Neural progenitor cell (in vitro differentiated cells): ENCODE results near the gene ACP5. TPM values are rescaled to one million over a fixed set of nuclear protein-coding genes. Genes with fewer than 3 reads are reported as not detected.

Experiments
- DNase-seq: peaks from one replicate; pipeline ENCODE4 v3.0.0-alpha.2; 2016; ENCODE audit warnings: low spot score
- H2AFZ ChIP-seq: fragments of 200-600 bp; sonication (generic); replicated peaks from 2 replicates; pipeline ENCODE4 v1.6.1; 2016; ENCODE audit warnings: antibody characterized with exemption
- H3F3A ChIP-seq: fragments of 200-600 bp; sonication (generic); 2 replicates; pipeline ENCODE4 v1.6.1; 2016; ENCODE audit warnings: antibody characterized with exemption, low read depth
- H3K27ac ChIP-seq: fragments of 200-600 bp; sonication (generic); 2 replicates; pipeline ENCODE4 v1.5.1; 2016; ENCODE audit warnings: mild to moderate bottlenecking
- H3K27me3 ChIP-seq: fragments of 200-600 bp; sonication (generic); 2 replicates; pipeline ENCODE4 v1.6.1; 2016; ENCODE audit warnings: mild to moderate bottlenecking, moderate library complexity
- H3K36me3 ChIP-seq: fragments of 200-600 bp; sonication (generic); 2 replicates; pipeline ENCODE4 v1.5.1; 2016
- H3K4me1 ChIP-seq: fragments of 200-600 bp; sonication (generic); 2 replicates; pipeline ENCODE4 v1.6.1; 2016; ENCODE audit warnings: mixed run types
- H3K4me2 ChIP-seq: fragments of 200-600 bp; sonication (generic); 2 replicates; pipeline ENCODE4 v1.6.1; 2016
- H3K4me3 ChIP-seq: fragments of 200-600 bp; sonication (generic); 2 replicates; pipeline ENCODE4 v1.5.1; 2016
- H3K79me2 ChIP-seq: fragments of 200-600 bp; sonication (generic); 2 replicates; pipeline ENCODE4 v1.6.1; 2016; ENCODE audit warnings: low read depth
- H3K9ac ChIP-seq: fragments of 200-600 bp; sonication (generic); 2 replicates; pipeline ENCODE4 v1.6.1; 2016
- H3K9me3 ChIP-seq: fragments of 200-600 bp; sonication (generic); 2 replicates; pipeline ENCODE4 v1.5.1; 2016; ENCODE audit warnings: low read depth
- H4K20me1 ChIP-seq: fragments of 200-600 bp; sonication (generic); 2 replicates; pipeline ENCODE4 v1.6.1; 2016; ENCODE audit warnings: low read depth
- H3K27ac Mint-ChIP-seq: 3 replicates; pipeline ENCODE4 v1.8.0; 2021; ENCODE audit warnings: mixed read lengths
- H3K27me3 Mint-ChIP-seq: 2 replicates; pipeline ENCODE4 v1.8.0; 2022; ENCODE audit warnings: low read depth, mild to moderate bottlenecking, inconsistent platforms, moderate library complexity, mixed read lengths; ENCODE audit not compliant: insufficient read depth
- H3K36me3 Mint-ChIP-seq: 3 replicates; pipeline ENCODE4 v1.8.0; 2021; ENCODE audit warnings: mixed read lengths
- H3K4me1 Mint-ChIP-seq: 3 replicates; pipeline ENCODE4 v1.8.0; 2021; ENCODE audit warnings: mixed read lengths
- H3K4me3 Mint-ChIP-seq: 3 replicates; pipeline ENCODE4 v1.8.0; 2021; ENCODE audit warnings: mild to moderate bottlenecking, moderate library complexity, mixed read lengths
- H3K9me3 Mint-ChIP-seq: 3 replicates; pipeline ENCODE4 v1.8.0; 2020; ENCODE audit warnings: mixed read lengths
- CTCF ChIP-seq: fragments of 200-600 bp; sonication (generic); IDR thresholded peaks from 2 replicates; pipeline ENCODE4 v1.5.1; 2017; ENCODE audit warnings: antibody characterized with exemption, mild to moderate bottlenecking
- EZH2 ChIP-seq: fragments of 200-600 bp; sonication (generic); IDR thresholded peaks from 2 replicates; pipeline ENCODE4 v1.6.1; 2017; ENCODE audit warnings: antibody characterized with exemption, mild to moderate bottlenecking, moderate library complexity
- EZH2phosphoT487 ChIP-seq: fragments of 200-600 bp; sonication (generic); IDR thresholded peaks from 2 replicates; pipeline ENCODE4 v1.6.1; 2017; ENCODE audit warnings: antibody characterized with exemption
- total RNA-seq: library from RNA; depleted of rRNA; stranded (reverse); fragments of >200 nt; gene quantifications from 2 replicates; pipeline ENCODE4 v1.2.3, GENCODE V29; 2015; ENCODE audit warnings: low replicate concordance

The ACP5 gene
- total RNA-seq, 1 donor from 2014 or later = 0.11 TPM

- peaks cover 26% of the 10 kb centered on the region for H3K4me1 Mint-ChIP-seq
- DNase-seq = no peak
These were observed 20.6 kb downstream of the ACP5 start for GRCh38 chr19:11556634-11557420.

GRCh38 chr19:11555246-11555645 is 22.2 kb downstream of the ACP5 start:
- H3K4me3 Mint-ChIP-seq = peak overlapping the region; percentile 19

More at GRCh38 chr19:11556634-11557420, 20.6 kb downstream of the ACP5 start:
- Mint-ChIP-seq H3K27me3 (peaks cover 4% of the 10 kb centered on the region), H3K9me3 (no peaks in the 10 kb centered on the region), H3K27ac (no peak overlapping the region), H3K36me3 (peaks cover 11% of the 10 kb centered on the region), H3K4me3 (peak overlapping the region; percentile 70)
- no peak overlapping the region for H3K9ac ChIP-seq
- H3K4me3 ChIP-seq = no peak overlapping the region
- H3K27me3 ChIP-seq = no peaks in the 10 kb centered on the region
- no peak overlapping the region for H3K4me2 ChIP-seq
- peaks cover 22% of the 10 kb centered on the region for H4K20me1 ChIP-seq
- no peaks in the 10 kb centered on the region for H3K36me3 ChIP-seq
- peaks cover 5% of the 10 kb centered on the region for H3K4me1 ChIP-seq
- no peak overlapping the region for H3K27ac ChIP-seq
- TF ChIP-seq CTCF = no peak
- no peak for TF ChIP-seq EZH2
- no peak for TF ChIP-seq EZH2phosphoT487
- no peaks in the 10 kb centered on the region for H3K9me3 ChIP-seq
- peaks cover 4% of the 10 kb centered on the region for H3F3A ChIP-seq
- no peak overlapping the region for H2AFZ ChIP-seq
- H3K79me2 ChIP-seq = peaks cover 40% of the 10 kb centered on the region

GRCh38 chr19:11554160-11554559 is 23.3 kb downstream of the ACP5 start:
- H3K4me2 ChIP-seq = no peak overlapping the region
- no peaks in the 10 kb centered on the region for H3F3A ChIP-seq
- H3K79me2 ChIP-seq = peaks cover 40% of the 10 kb centered on the region
- Mint-ChIP-seq H3K4me3 (no peak overlapping the region), H3K27ac (no peak overlapping the region), H3K36me3 (peaks cover 11% of the 10 kb centered on the region), H3K4me1 (peaks cover 14% of the 10 kb centered on the region), H3K27me3 (peaks cover 4% of the 10 kb centered on the region), H3K9me3 (no peaks in the 10 kb centered on the region)
- no peak overlapping the region for H3K4me3 ChIP-seq
- no peaks in the 10 kb centered on the region for H3K36me3 ChIP-seq
- peaks cover 5% of the 10 kb centered on the region for H3K4me1 ChIP-seq
- H3K9ac ChIP-seq = no peak overlapping the region
- H4K20me1 ChIP-seq = peaks cover 22% of the 10 kb centered on the region
- TF ChIP-seq EZH2 (no peak), CTCF (no peak), EZH2phosphoT487 (no peak)
- no peak overlapping the region for H3K27ac ChIP-seq
- H2AFZ ChIP-seq = no peak overlapping the region
- DNase-seq = no peak
- H3K9me3 ChIP-seq = no peaks in the 10 kb centered on the region
- H3K27me3 ChIP-seq = no peaks in the 10 kb centered on the region

More at GRCh38 chr19:11555246-11555645, 22.2 kb downstream of the ACP5 start:
- DNase-seq = no peak
- H3K4me1 Mint-ChIP-seq = peaks cover 19% of the 10 kb centered on the region
- Histone ChIP-seq H2AFZ (no peak overlapping the region), H3K36me3 (no peaks in the 10 kb centered on the region), H3K27ac (no peak overlapping the region), H4K20me1 (peaks cover 22% of the 10 kb centered on the region), H3K79me2 (peaks cover 40% of the 10 kb centered on the region), H3K9me3 (no peaks in the 10 kb centered on the region), H3K4me2 (no peak overlapping the region), H3F3A (peaks cover 4% of the 10 kb centered on the region), H3K4me3 (no peak overlapping the region), H3K27me3 (no peaks in the 10 kb centered on the region), H3K4me1 (peaks cover 5% of the 10 kb centered on the region), H3K9ac (no peak overlapping the region)
- peaks cover 4% of the 10 kb centered on the region for H3K27me3 Mint-ChIP-seq
- TF ChIP-seq CTCF = no peak
- TF ChIP-seq EZH2 = no peak
- no peak for TF ChIP-seq EZH2phosphoT487
- H3K27ac Mint-ChIP-seq = no peak overlapping the region
- H3K36me3 Mint-ChIP-seq = peaks cover 11% of the 10 kb centered on the region
- H3K9me3 Mint-ChIP-seq = no peaks in the 10 kb centered on the region
